ENCODE measurements around the gene CDKN2AIPNL. TPM values are rescaled to one million over a fixed set of nuclear protein-coding genes. Genes with fewer than 3 reads are reported as not detected.
"Not testable (repeated sequence)": the region's sequence is repeated elsewhere in the genome, so short reads cannot be mapped to it uniquely, and the experiment has no call there.

Gene CDKN2AIPNL
- total RNA-seq, 1 experiment from 2014 or later, result 82.4 TPM

DNA sequence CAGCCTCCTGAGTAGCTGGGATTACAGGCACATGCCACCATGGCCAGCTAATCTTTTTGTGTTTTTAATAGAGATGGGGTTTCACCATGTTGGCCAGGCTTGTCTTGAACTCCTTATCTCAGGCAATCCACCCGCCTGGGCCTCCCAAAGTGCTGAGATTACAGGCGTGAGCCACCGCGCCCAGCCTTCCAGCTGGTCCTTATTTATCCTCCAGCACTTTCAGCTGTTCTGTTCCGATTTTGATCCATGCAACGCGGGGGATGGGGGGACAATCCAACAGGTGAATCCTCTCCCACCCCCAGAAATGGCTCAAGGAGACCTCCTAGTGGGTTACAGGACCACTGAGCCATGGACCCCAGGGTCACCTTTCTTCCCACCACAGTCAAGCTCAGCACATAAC lies 14.7 kb upstream of the CDKN2AIPNL start:
- Mint-ChIP-seq H3K36me3 (ENCODE audit: insufficient read depth, unreplicated experiment) (no peaks in the 10 kb centered on the region), H3K27ac (ENCODE audit: low read depth, unreplicated experiment) (no peak overlapping the region), H3K4me1 (ENCODE audit: insufficient read depth, unreplicated experiment) (no peaks in the 10 kb centered on the region), H3K9me3 (ENCODE audit: unreplicated experiment) (peaks cover 8% of the 10 kb centered on the region), H3K4me3 (ENCODE audit: unreplicated experiment) (no peak overlapping the region), H3K27me3 (ENCODE audit: insufficient read depth, unreplicated experiment) (no peaks in the 10 kb centered on the region)
- ChIA-PET POLR2A (interaction anchor here (1.0 kb wide), 1 partner anchor 40 kb away, joined by 4 read pairs; no protein-coding TSS in a partner anchor), CTCF (interaction anchor here (0.5 to 1.9 kb wide), 4 partner anchors 8 to 80 kb away, joined by 3 to 8 read pairs (median 5); partner anchors contain the start of gene CDKN2AIPNL)
- intact Hi-C loops (cut with micrococcal nuclease), result no loop called here
- no TSS peak for BruUV-seq (replicated peaks)
- no peak for DNase-seq (ENCODE audit: unreplicated experiment)
- TF ChIP-seq, protein P1, sequence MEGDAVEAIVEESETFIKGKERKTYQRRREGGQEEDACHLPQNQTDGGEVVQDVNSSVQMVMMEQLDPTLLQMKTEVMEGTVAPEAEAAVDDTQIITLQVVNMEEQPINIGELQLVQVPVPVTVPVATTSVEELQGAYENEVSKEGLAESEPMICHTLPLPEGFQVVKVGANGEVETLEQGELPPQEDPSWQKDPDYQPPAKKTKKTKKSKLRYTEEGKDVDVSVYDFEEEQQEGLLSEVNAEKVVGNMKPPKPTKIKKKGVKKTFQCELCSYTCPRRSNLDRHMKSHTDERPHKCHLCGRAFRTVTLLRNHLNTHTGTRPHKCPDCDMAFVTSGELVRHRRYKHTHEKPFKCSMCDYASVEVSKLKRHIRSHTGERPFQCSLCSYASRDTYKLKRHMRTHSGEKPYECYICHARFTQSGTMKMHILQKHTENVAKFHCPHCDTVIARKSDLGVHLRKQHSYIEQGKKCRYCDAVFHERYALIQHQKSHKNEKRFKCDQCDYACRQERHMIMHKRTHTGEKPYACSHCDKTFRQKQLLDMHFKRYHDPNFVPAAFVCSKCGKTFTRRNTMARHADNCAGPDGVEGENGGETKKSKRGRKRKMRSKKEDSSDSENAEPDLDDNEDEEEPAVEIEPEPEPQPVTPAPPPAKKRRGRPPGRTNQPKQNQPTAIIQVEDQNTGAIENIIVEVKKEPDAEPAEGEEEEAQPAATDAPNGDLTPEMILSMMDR (IDR thresholded peaks at IDR 0.05; ENCODE audit: unreplicated experiment), result no peak

DNA sequence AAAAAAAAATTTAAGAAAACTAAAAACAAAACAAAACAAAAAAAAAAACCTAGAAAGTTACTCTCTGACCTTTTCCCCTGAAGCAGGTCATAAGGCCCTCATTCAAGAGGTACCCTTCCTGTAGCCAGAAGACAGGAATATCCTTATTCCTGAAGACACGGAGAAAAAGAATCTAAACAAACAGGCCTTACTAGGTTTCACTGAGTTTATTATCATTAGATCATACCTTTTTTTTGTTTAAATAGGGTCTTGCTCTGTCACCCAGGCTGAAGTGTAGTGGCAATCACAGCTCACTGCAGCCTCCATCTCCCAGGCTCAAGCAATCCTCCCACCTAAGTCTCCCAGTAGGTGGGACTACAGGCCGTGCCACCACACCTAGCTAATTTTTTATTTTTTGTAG lies 11.7 kb upstream of the CDKN2AIPNL start:
- Mint-ChIP-seq H3K27me3 (ENCODE audit: insufficient read depth, unreplicated experiment) (no peaks in the 10 kb centered on the region), H3K36me3 (ENCODE audit: insufficient read depth, unreplicated experiment) (peaks cover 6% of the 10 kb centered on the region), H3K4me3 (ENCODE audit: unreplicated experiment) (no peak overlapping the region), H3K9me3 (ENCODE audit: unreplicated experiment) (peaks cover 8% of the 10 kb centered on the region), H3K4me1 (ENCODE audit: insufficient read depth, unreplicated experiment) (no peaks in the 10 kb centered on the region), H3K27ac (ENCODE audit: low read depth, unreplicated experiment) (no peak overlapping the region)
- intact Hi-C loops (cut with micrococcal nuclease), result no loop called here
- no peak for DNase-seq (ENCODE audit: unreplicated experiment)
- POLR2A ChIA-PET, result no interaction called here
- no TSS peak for BruUV-seq (replicated peaks)
- TF ChIP-seq, protein P1 (IDR thresholded peaks at IDR 0.05; ENCODE audit: unreplicated experiment), result no peak
- CTCF ChIA-PET, result interaction anchor here (0.6 to 1.3 kb wide), 3 partner anchors 16 to 330 kb away, joined by 3 read pairs; no protein-coding TSS in a partner anchor

DNA sequence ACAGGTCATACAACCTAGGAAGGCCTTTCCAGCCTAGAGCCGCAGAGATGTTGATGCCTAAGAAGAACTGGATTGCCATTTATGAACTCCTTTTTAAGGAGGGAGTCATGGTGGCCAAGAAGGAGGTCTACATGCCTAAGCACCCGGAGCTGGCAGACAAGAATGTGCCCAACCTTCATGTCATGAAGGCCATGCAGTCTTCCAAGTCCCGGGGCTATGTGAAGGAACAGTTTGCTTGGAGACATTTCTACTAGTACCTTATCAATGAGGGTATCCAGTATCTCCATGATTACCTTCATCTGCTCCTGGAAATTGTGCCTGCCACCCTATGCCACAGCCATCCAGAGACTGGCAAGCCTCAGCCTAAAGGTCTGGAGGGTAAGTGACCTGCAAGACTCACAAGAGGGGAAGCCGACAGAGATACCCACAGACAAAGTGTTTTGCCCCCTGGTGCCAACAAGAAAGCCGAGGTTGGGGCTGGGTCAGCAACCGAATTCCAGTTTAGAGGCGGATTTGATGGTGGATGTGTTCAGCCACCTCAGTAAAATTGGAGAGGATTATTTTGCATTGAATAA lies 11.2 kb upstream of the CDKN2AIPNL start:
- TF ChIP-seq, protein P1 (IDR thresholded peaks at IDR 0.05; ENCODE audit: unreplicated experiment), result no peak
- BruUV-seq (replicated peaks), result no TSS peak
- no peaks in the 10 kb centered on the region for H3K4me1 Mint-ChIP-seq (ENCODE audit: insufficient read depth, unreplicated experiment)
- POLR2A ChIA-PET, result no interaction called here
- CTCF ChIA-PET, result no interaction called here
- H3K36me3 Mint-ChIP-seq (ENCODE audit: insufficient read depth, unreplicated experiment), result peaks cover 6% of the 10 kb centered on the region
- H3K4me3 Mint-ChIP-seq (ENCODE audit: unreplicated experiment), result no peak overlapping the region
- intact Hi-C loops (cut with micrococcal nuclease), result no loop called here
- no peak overlapping the region for H3K27ac Mint-ChIP-seq (ENCODE audit: low read depth, unreplicated experiment)
- peaks cover 8% of the 10 kb centered on the region for H3K9me3 Mint-ChIP-seq (ENCODE audit: unreplicated experiment)
- no peak for DNase-seq (ENCODE audit: unreplicated experiment)
- H3K27me3 Mint-ChIP-seq (ENCODE audit: insufficient read depth, unreplicated experiment), result no peaks in the 10 kb centered on the region

DNA sequence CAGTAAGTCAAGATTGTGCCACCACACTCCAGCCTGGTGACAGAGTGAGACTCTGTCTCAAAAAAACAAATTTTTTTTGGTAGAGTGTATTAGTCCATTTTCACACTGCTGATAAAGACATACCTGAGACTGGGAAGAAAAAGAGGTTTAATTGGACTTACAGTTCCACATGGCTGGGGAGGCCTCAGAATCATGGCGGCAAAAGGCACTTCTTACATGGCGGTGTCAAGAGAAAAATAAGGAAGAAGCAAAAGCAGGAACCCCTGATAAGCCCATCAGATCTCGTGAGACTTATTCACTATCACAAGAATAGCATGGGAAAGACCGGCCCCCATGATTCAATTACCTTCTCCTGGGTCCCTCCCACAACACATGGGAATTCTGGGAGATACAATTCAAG lies 9.4 kb upstream of the CDKN2AIPNL start:
- ChIA-PET POLR2A (interaction anchor here (0.9 kb wide), 1 partner anchor 81 kb away, joined by 6 read pairs; no protein-coding TSS in a partner anchor), CTCF (interaction anchor here (0.6 kb wide), 1 partner anchor 124 kb away, joined by 3 read pairs; no protein-coding TSS in a partner anchor)
- H3K36me3 Mint-ChIP-seq (ENCODE audit: insufficient read depth, unreplicated experiment); H3K4me3 Mint-ChIP-seq (ENCODE audit: unreplicated experiment); H3K9me3 Mint-ChIP-seq (ENCODE audit: unreplicated experiment); intact Hi-C loops (cut with micrococcal nuclease); H3K27me3 Mint-ChIP-seq (ENCODE audit: insufficient read depth, unreplicated experiment); H3K27ac Mint-ChIP-seq (ENCODE audit: low read depth, unreplicated experiment); BruUV-seq (replicated peaks); DNase-seq (ENCODE audit: unreplicated experiment); H3K4me1 Mint-ChIP-seq (ENCODE audit: insufficient read depth, unreplicated experiment): not testable (repeated sequence)

All from MCF 10A (cell line).